DOHH2 (cell line): ENCODE measurements around the gene C2CD3.

ENCODE experiments used
- H3F3A ChIP-seq: fragments of 200-600 bp; sonication (generic), shearing (Covaris generic); 2 replicates; pipeline ENCODE4 v1.6.0; 2016; ENCODE audit warnings: antibody characterized with exemption, mild to moderate bottlenecking; ENCODE audit not compliant: control insufficient read depth, insufficient read depth
- H3K27ac ChIP-seq: fragments of 200-600 bp; sonication (generic); 2 replicates; pipeline ENCODE4 v1.5.1; 2014; ENCODE audit warnings: low read depth, mild to moderate bottlenecking, low read length, moderate library complexity
- H3K27me3 ChIP-seq: fragments of 200-600 bp; sonication (generic); 2 replicates; pipeline ENCODE4 v1.6.1; 2014; ENCODE audit warnings: mild to moderate bottlenecking, low read length, mixed read lengths; ENCODE audit not compliant: control insufficient read depth
- H3K36me3 ChIP-seq: fragments of 200-600 bp; sonication (generic); 2 replicates; pipeline ENCODE4 v1.6.1; 2014; ENCODE audit warnings: mild to moderate bottlenecking, low read length, moderate library complexity, mixed read lengths; ENCODE audit not compliant: control insufficient read depth
- H3K4me1 ChIP-seq: fragments of 200-600 bp; sonication (generic); 2 replicates; pipeline ENCODE4 v1.6.1; 2014; ENCODE audit warnings: mild to moderate bottlenecking, low read length, mixed read lengths; ENCODE audit not compliant: control insufficient read depth
- H3K4me2 ChIP-seq: fragments of 200-600 bp; sonication (generic); 2 replicates; pipeline ENCODE4 v1.6.0; 2014; ENCODE audit warnings: mild to moderate bottlenecking, low read length, moderate library complexity
- H3K4me3 ChIP-seq: fragments of 200-600 bp; sonication (generic); 2 replicates; pipeline ENCODE4 v1.5.1; 2014; ENCODE audit warnings: mild to moderate bottlenecking, low read length, mixed read lengths
- H3K79me2 ChIP-seq: fragments of 200-600 bp; sonication (generic); 2 replicates; pipeline ENCODE4 v1.6.1; 2014; ENCODE audit warnings: mild to moderate bottlenecking, low read length, mixed read lengths; ENCODE audit not compliant: control insufficient read depth
- H3K9me2 ChIP-seq: fragments of 200-600 bp; sonication (generic); replicated peaks from 2 replicates; pipeline ENCODE4 v1.6.1; 2014; ENCODE audit warnings: mild to moderate bottlenecking, low read length, mixed read lengths; ENCODE audit not compliant: control insufficient read depth
- H3K9me3 ChIP-seq: fragments of 200-600 bp; sonication (generic); 2 replicates; pipeline ENCODE4 v1.6.1; 2014; ENCODE audit warnings: antibody characterized with exemption, low read length, mixed read lengths; ENCODE audit not compliant: control insufficient read depth, insufficient read depth
- H4K20me1 ChIP-seq: fragments of 200-600 bp; sonication (generic); 2 replicates; pipeline ENCODE4 v1.6.0; 2014; ENCODE audit warnings: low read depth, mild to moderate bottlenecking, antibody characterized with exemption, low read length, moderate library complexity; ENCODE audit not compliant: control insufficient read depth, insufficient read depth
- EZH2phosphoT487 ChIP-seq: fragments of 200-600 bp; sonication (generic); IDR thresholded peaks from 2 replicates; pipeline ENCODE4 v1.6.1; 2017; ENCODE audit warnings: borderline replicate concordance, mild to moderate bottlenecking, antibody characterized with exemption, low read length, moderate library complexity, mixed read lengths
- TF ChIP-seq, protein P1 (sequence below): fragments of 200-600 bp; sonication (generic); IDR thresholded peaks from one replicate; pipeline ENCODE4 v1.5.1; 2014; ENCODE audit warnings: antibody characterized with exemption, mild to moderate bottlenecking, low read depth, low read length; ENCODE audit not compliant: poor library complexity, severe bottlenecking

C2CD3 gene

DNA sequence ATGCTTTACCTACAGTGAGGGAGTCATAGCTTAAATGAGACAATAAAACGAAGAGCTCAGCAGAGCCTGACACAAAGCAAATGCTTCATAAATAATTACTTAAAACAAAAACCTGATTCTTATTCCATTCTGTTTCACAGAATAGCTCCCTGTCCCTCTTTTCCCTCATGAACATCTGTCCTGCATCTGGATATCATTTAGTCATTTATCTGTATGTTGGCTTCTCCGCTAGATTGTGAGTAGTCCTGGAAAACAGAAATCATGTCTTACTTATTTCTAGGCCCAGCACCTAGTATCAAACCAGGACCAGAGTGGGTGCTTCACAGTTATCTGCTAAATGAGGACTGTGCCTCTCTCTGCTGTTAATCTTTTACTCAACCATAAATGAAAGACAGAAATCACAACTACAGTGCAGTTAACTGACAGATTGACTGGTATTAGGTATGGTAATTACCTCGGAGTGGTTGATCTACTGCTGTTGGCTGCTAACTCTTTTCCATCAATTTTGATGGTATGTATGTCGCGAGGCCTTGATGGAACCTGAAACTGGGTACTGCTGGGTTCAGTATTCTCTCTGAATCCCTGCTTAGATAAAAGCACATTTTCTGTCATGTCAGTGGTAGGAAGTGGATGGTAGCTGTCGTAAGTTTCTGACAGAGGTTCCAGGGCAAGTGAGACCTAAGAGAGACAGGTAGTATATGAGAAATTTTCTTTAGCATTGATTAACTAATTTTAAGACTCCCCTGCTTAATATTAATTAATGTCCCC is 31.5 kb downstream of the C2CD3 start:
- Histone ChIP-seq H3K79me2 (no peaks in the 10 kb centered on the region), H3K9me3 (no peaks in the 10 kb centered on the region), H3K27me3 (no peaks in the 10 kb centered on the region), H3K9me2 (no peaks in the 10 kb centered on the region), H3K4me3 (no peak overlapping the region), H3K36me3 (peaks cover 37% of the 10 kb centered on the region), H3K4me2 (no peak overlapping the region), H3K27ac (no peak overlapping the region), H3K4me1 (no peaks in the 10 kb centered on the region), H4K20me1 (no peaks in the 10 kb centered on the region), H3F3A (no peaks in the 10 kb centered on the region)
- TF ChIP-seq, protein P1, sequence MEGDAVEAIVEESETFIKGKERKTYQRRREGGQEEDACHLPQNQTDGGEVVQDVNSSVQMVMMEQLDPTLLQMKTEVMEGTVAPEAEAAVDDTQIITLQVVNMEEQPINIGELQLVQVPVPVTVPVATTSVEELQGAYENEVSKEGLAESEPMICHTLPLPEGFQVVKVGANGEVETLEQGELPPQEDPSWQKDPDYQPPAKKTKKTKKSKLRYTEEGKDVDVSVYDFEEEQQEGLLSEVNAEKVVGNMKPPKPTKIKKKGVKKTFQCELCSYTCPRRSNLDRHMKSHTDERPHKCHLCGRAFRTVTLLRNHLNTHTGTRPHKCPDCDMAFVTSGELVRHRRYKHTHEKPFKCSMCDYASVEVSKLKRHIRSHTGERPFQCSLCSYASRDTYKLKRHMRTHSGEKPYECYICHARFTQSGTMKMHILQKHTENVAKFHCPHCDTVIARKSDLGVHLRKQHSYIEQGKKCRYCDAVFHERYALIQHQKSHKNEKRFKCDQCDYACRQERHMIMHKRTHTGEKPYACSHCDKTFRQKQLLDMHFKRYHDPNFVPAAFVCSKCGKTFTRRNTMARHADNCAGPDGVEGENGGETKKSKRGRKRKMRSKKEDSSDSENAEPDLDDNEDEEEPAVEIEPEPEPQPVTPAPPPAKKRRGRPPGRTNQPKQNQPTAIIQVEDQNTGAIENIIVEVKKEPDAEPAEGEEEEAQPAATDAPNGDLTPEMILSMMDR = no peak
- no peak for TF ChIP-seq EZH2phosphoT487

DNA sequence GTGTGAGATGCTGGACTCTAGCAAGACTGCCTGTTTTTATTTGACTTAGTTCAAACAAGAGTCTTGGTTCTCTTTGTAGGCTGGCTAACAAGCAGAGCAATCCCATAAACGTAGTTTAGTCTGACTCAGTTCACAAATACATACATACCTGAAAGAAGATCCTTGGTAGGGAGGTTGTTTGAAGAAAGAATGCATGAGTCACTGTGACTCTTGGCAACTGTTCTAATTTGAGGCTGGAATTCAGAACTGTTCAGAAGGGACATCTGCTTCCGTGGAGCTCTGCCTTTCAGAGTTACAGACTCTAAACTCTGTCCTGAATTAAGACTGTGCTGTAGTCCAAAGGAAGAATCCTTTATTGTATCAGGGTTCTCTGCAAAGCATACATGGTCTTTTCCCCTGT is 32.2 kb downstream of the C2CD3 start:
- Histone ChIP-seq H3K4me1 (no peaks in the 10 kb centered on the region), H3K4me3 (no peak overlapping the region), H3F3A (no peaks in the 10 kb centered on the region), H4K20me1 (no peaks in the 10 kb centered on the region), H3K27me3 (no peaks in the 10 kb centered on the region), H3K36me3 (peaks cover 44% of the 10 kb centered on the region), H3K9me2 (no peaks in the 10 kb centered on the region), H3K27ac (no peak overlapping the region), H3K79me2 (no peaks in the 10 kb centered on the region), H3K9me3 (no peaks in the 10 kb centered on the region), H3K4me2 (no peak overlapping the region)
- no peak for TF ChIP-seq EZH2phosphoT487
- TF ChIP-seq, protein P1 = no peak

DNA sequence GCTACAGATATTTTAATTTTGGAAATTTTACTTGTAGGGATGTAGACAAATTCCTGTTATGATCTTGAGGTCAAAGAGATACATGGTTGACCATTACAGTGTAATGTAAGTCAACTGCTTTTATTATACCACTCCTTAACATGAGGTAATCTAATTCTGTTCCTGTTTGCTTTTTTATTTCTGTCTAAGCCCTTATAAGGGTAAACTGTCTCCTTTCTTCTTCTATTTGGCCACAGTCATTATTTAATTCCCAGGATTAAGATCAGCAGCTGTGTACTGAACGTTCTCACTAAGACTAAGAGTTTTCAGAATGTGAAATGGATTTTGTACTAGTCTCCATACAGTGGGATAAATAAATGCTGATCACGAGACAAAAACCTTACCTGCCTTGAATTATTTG is 32.8 kb downstream of the C2CD3 start:
- H3K27me3 ChIP-seq = no peaks in the 10 kb centered on the region
- no peaks in the 10 kb centered on the region for H4K20me1 ChIP-seq
- no peaks in the 10 kb centered on the region for H3K9me3 ChIP-seq
- H3K9me2 ChIP-seq = no peaks in the 10 kb centered on the region
- H3K36me3 ChIP-seq = peaks cover 50% of the 10 kb centered on the region
- no peaks in the 10 kb centered on the region for H3K4me1 ChIP-seq
- H3K4me2 ChIP-seq = no peak overlapping the region
- H3K79me2 ChIP-seq = no peaks in the 10 kb centered on the region
- no peak overlapping the region for H3K4me3 ChIP-seq
- no peaks in the 10 kb centered on the region for H3F3A ChIP-seq
- TF ChIP-seq, protein P1 = no peak
- no peak for TF ChIP-seq EZH2phosphoT487
- H3K27ac ChIP-seq = no peak overlapping the region
